ENCODE measurements around the gene RAB11FIP3. TPM values are rescaled to one million over a fixed set of nuclear protein-coding genes. Genes with fewer than 3 reads are reported as not detected.

RAB11FIP3 gene
- total and polyA plus RNA-seq, 10 of the 15 experiments (the other 5 are each of a cell fraction or from before 2014, with no cell fraction given): 1.2 to 27.3 (median 7.7) TPM

- H3K9ac ChIP-seq (ENCODE audit: control insufficient read depth, insufficient read depth, low read length): peak overlapping the region; percentile 82
- H4K20me1 ChIP-seq (ENCODE audit: control insufficient read depth, insufficient read depth): no peaks in the 10 kb centered on the region
- ChIA-PET SMC1A (ENCODE audit: uncharacterized antibody, unreplicated experiment) (interaction anchor here (1.3 to 1.8 kb wide), 2 partner anchors 13 to 18 kb away, joined by 4 to 5 read pairs; partner anchors contain the start of genes DECR2 and MRPL28), CTCF (interaction anchor here (0.6 to 1.7 kb wide), 3 partner anchors 9 to 161 kb away, joined by 3 to 7 read pairs (median 5); partner anchors contain the start of gene DECR2), RAD21 (ENCODE audit: unreplicated experiment) (interaction anchor here (1.4 to 1.9 kb wide), 3 partner anchors 13 to 31 kb away, joined by 4 to 7 read pairs (median 6); partner anchors contain the start of genes AXIN1, DECR2 and MRPL28), POLR2A (interaction anchor here (1.2 to 3.8 kb wide), 4 partner anchors 12 to 31 kb away, joined by 5 to 22 read pairs (median 8); partner anchors contain the start of genes AXIN1, DECR2 and MRPL28)
- H2AFZ ChIP-seq (ENCODE audit: control insufficient read depth, low read depth, low read length): peak overlapping the region; percentile 92
- in situ Hi-C loops (cut with MboI): no loop called here
- H3K4me2 ChIP-seq (ENCODE audit: control insufficient read depth, insufficient read depth): peak overlapping the region; percentile 95
- H3K79me2 ChIP-seq (ENCODE audit: control insufficient read depth, insufficient read depth, low read length): peaks cover 14% of the 10 kb centered on the region
- no peaks in the 10 kb centered on the region for H3K27me3 ChIP-seq (replicated peaks in 1 of 2; ENCODE audit: control insufficient read depth in 2 of 2, insufficient read depth in 2 of 2, low read length in 1 of 2)
- DNase-seq (ENCODE audit: low read depth, low spot score) (peak; percentile 50), ATAC-seq (peak; percentile 80), FAIRE-seq (peak; percentile 85)
- 17% methylated on average over 32 of the region's 33 CpGs for WGBS (ENCODE audit: insufficient coverage, insufficient replicate concordance, low lambda C conversion rate, missing lambda C conversion rate)
- peak overlapping the region; percentile 97 for H3K4me3 ChIP-seq
- H3K4me1 ChIP-seq (ENCODE audit: control insufficient read depth, insufficient read depth, low read length): peaks cover 14% of the 10 kb centered on the region
- no peaks in the 10 kb centered on the region for H3K36me3 ChIP-seq (ENCODE audit: control insufficient read depth in 2 of 2, insufficient read depth in 2 of 2, low read length in 1 of 2)
- no TSS peak for BruUV-seq (replicated peaks)
- no peaks in the 10 kb centered on the region for H3K9me3 ChIP-seq (replicated peaks; ENCODE audit: control insufficient read depth, insufficient read depth, low read length)
- intact Hi-C loops (cut with micrococcal nuclease; ENCODE audit: unreplicated experiment): no loop called here
- peak overlapping the region; percentile 58 for H3K27ac ChIP-seq (ENCODE audit: control insufficient read depth, insufficient read depth)
- peak; percentile 33; the same call in 1 of the 2 replicates for TF ChIP-seq SPI1 (IDR thresholded peaks at IDR 0.05; ENCODE audit: borderline replicate concordance, insufficient read depth, low read depth, low read length)
- TF ChIP-seq EP300 (IDR thresholded peaks at IDR 0.05; ENCODE audit: borderline replicate concordance in 1 of 2, control insufficient read depth in 1 of 2, low read depth in 2 of 2, low read length in 2 of 2): 0 out of 4 replicates have a peak, but pooled peaks of 1 of the 2 experiments have one; percentile 9
- TF ChIP-seq HDGF (IDR thresholded peaks at IDR 0.05): no peak
- peak; percentile 57; the same call in 1 of the 2 replicates for TF ChIP-seq CREB1 (IDR thresholded peaks at IDR 0.05; ENCODE audit: low read depth)
- TF ChIP-seq NFXL1 (IDR thresholded peaks at IDR 0.05; ENCODE audit: borderline replicate concordance): no peak
- TF ChIP-seq SMARCA5 (IDR thresholded peaks at IDR 0.05): no peak; the same call in 1 of the 2 replicates
- TF ChIP-seq IKZF1 (conservative IDR thresholded peaks at IDR 0.05): peak; percentile 91
- TF ChIP-seq POLR2A (IDR thresholded peaks at IDR 0.05; ENCODE audit: low read depth, low read length): peak; percentile 57
- TF ChIP-seq IKZF2 (IDR thresholded peaks at IDR 0.05): peak; percentile 89 to 90
- TF ChIP-seq NR2F1 (conservative IDR thresholded peaks at IDR 0.05): 0 out of 2 replicates have a peak, but pooled peaks have one; percentile 21
- TF ChIP-seq USF1 (IDR thresholded peaks at IDR 0.05; ENCODE audit: borderline replicate concordance, extremely low read length, insufficient read depth, low read depth, low read length): no peak
- peak; percentile 61; the same call in 1 of the 2 replicates for TF ChIP-seq CREM (IDR thresholded peaks at IDR 0.05; ENCODE audit: low read depth)
- TF ChIP-seq USF2 (IDR thresholded peaks at IDR 0.05; ENCODE audit: borderline replicate concordance, low read depth, low read length): no peak
- TF ChIP-seq BMI1 (IDR thresholded peaks at IDR 0.05; ENCODE audit: borderline replicate concordance): no peak
- peak; percentile 11; the same call in 1 of the 2 replicates for TF ChIP-seq GABPA (IDR thresholded peaks at IDR 0.05; ENCODE audit: low read depth)
- TF ChIP-seq TAF1 (IDR thresholded peaks at IDR 0.05; ENCODE audit: borderline replicate concordance, low read depth, low read length): peak; percentile 32; the same call in 1 of the 2 replicates
- no peak for TF ChIP-seq TCF7 (IDR thresholded peaks at IDR 0.05; ENCODE audit: borderline replicate concordance)
- TF ChIP-seq E2F4 (IDR thresholded peaks at IDR 0.05; ENCODE audit: low read depth, low read length): peak; percentile 85
- no peak for TF ChIP-seq ZSCAN29 (IDR thresholded peaks at IDR 0.05)
- TF ChIP-seq MTA3 (IDR thresholded peaks at IDR 0.05; ENCODE audit: borderline replicate concordance, low read length): 0 out of 2 replicates have a peak, but pooled peaks have one; percentile 67
- TF ChIP-seq ESRRA (IDR thresholded peaks at IDR 0.05; ENCODE audit: low read length): no peak
- TF ChIP-seq LARP7 (IDR thresholded peaks at IDR 0.05): no peak
Measured at GRCh38 chr16:383326-384051, 42.0 kb upstream of the RAB11FIP3 start.
